GM10248 (cell line): ENCODE results near the gene COMP.

Source experiments
- CTCF ChIA-PET: fragments of 300-600 bp; sonication (Branson Sonifier 250); formaldehyde crosslinking; extraction: SDS; loops from one replicate; lab custom pipeline; 2021; ENCODE audit warnings: antibody characterized with exemption; lab: Yijun Ruan, JAX
- POLR2A ChIA-PET: fragments of 350-650 bp; sonication (Branson Sonifier 250); formaldehyde crosslinking; extraction: SDS; loops from one replicate; lab custom pipeline; 2020; ENCODE audit warnings: antibody characterized with exemption; lab: Yijun Ruan, JAX
- DNase-seq: peaks from one replicate; pipeline ENCODE4 v3.0.0; 2012; ENCODE audit errors: extremely low spot score
- CTCF ChIP-seq: IDR thresholded peaks from 2 replicates; pipeline ENCODE4 v1.5.1; 2012; ENCODE audit warnings: mild to moderate bottlenecking, low read depth; ENCODE audit errors: extremely low read depth, missing control alignments, control extremely low read depth

Gene COMP

GRCh38 chr19:18746401-18747325, 44.4 kb downstream of the COMP start:
- CTCF ChIA-PET: interaction anchor here (0.7 kb wide), 1 partner anchor 14 kb away, joined by 3 read pairs; no protein-coding TSS in a partner anchor
- TF ChIP-seq CTCF: no peak
- POLR2A ChIA-PET: no interaction called here
- DNase-seq: no peak

GRCh38 chr19:18745931-18746330, 45.2 kb downstream of the COMP start:
- no peak for DNase-seq
- no peak for TF ChIP-seq CTCF
- ChIA-PET CTCF (interaction anchor here (0.7 kb wide), 1 partner anchor 15 kb away, joined by 3 read pairs; no protein-coding TSS in a partner anchor), POLR2A (no interaction called here)

- DNase-seq: no peak
- no peak for TF ChIP-seq CTCF
- ChIA-PET POLR2A (no interaction called here), CTCF (no interaction called here)
These were observed 45.9 kb downstream of the COMP start for GRCh38 chr19:18745012-18745735.

- POLR2A ChIA-PET: no interaction called here
- TF ChIP-seq CTCF: no peak
- CTCF ChIA-PET: no interaction called here
- DNase-seq: no peak
These were observed 47.2 kb downstream of the COMP start for GRCh38 chr19:18743784-18744418.

- TF ChIP-seq CTCF: no peak
- ChIA-PET CTCF (no interaction called here), POLR2A (no interaction called here)
- no peak for DNase-seq
These were observed 48.0 kb downstream of the COMP start for GRCh38 chr19:18742838-18743783.

- no peak for DNase-seq
- no peak for TF ChIP-seq CTCF
- ChIA-PET POLR2A (no interaction called here), CTCF (interaction anchor here (1.3 kb wide), 1 partner anchor 18 kb away, joined by 4 read pairs; no protein-coding TSS in a partner anchor)
These were observed 48.8 kb downstream of the COMP start for GRCh38 chr19:18742324-18742723.
